Neural crest cell (in vitro differentiated cells): ENCODE measurements around the gene ANKRD62. TPM values are rescaled to one million over a fixed set of nuclear protein-coding genes. Genes with fewer than 3 reads are reported as not detected.
"Not testable (repeated sequence)": the region's sequence is repeated elsewhere in the genome, so short reads cannot be mapped to it uniquely, and the experiment has no call there.

Experiments used
- DNase-seq: peaks from one replicate; pipeline ENCODE4 v3.0.0; 2021; ENCODE audit warnings: low read depth, mixed read lengths, low spot score
- H3K27ac Mint-ChIP-seq: one replicate; pipeline ENCODE4 v1.8.0; 2021; ENCODE audit warnings: mild to moderate bottlenecking, mixed read lengths; ENCODE audit not compliant: unreplicated experiment
- H3K27me3 Mint-ChIP-seq: 2 replicates; pipeline ENCODE4 v1.8.0; 2021; ENCODE audit warnings: low read depth, mild to moderate bottlenecking, mixed read lengths
- H3K36me3 Mint-ChIP-seq: 2 replicates; pipeline ENCODE4 v1.8.0; 2021; ENCODE audit warnings: low read depth, mild to moderate bottlenecking, mixed read lengths
- H3K4me1 Mint-ChIP-seq: 2 replicates; pipeline ENCODE4 v1.8.0; 2021; ENCODE audit warnings: mixed read lengths
- H3K4me3 Mint-ChIP-seq: one replicate; pipeline ENCODE4 v1.8.0; 2021; ENCODE audit warnings: mild to moderate bottlenecking, mixed read lengths
- H3K9me3 Mint-ChIP-seq: 2 replicates; pipeline ENCODE4 v1.8.0; 2021; ENCODE audit warnings: mixed read lengths
- CTCF ChIP-seq: fragments of 200-600 bp; sonication (generic); conservative IDR thresholded peaks from 2 replicates; pipeline ENCODE4 v1.5.0; 2021; ENCODE audit warnings: antibody characterized with exemption, mild to moderate bottlenecking
- total RNA-seq: library from RNA; stranded (reverse); gene quantifications from 2 replicates; pipeline ENCODE4 v1.2.1, GENCODE V29; 2021

Gene ANKRD62
- total RNA-seq, 1 donor from 2014 or later = not detected

GRCh38 chr18:12068950-12069320, 24.7 kb upstream of the ANKRD62 start:
- no peak overlapping the region for H3K4me3 Mint-ChIP-seq
- H3K36me3 Mint-ChIP-seq = no peaks in the 10 kb centered on the region
- DNase-seq = no peak

GRCh38 chr18:12071066-12071465, 22.6 kb upstream of the ANKRD62 start:
- DNase-seq, H3K27ac Mint-ChIP-seq, H3K4me3 Mint-ChIP-seq, H3K4me1 Mint-ChIP-seq, H3K9me3 Mint-ChIP-seq, H3K36me3 Mint-ChIP-seq, H3K27me3 Mint-ChIP-seq: not testable (repeated sequence)

More at GRCh38 chr18:12068950-12069320, 24.7 kb upstream of the ANKRD62 start:
- no peak overlapping the region for H3K27ac Mint-ChIP-seq
- TF ChIP-seq CTCF = no peak
- no peaks in the 10 kb centered on the region for H3K27me3 Mint-ChIP-seq
- no peaks in the 10 kb centered on the region for H3K9me3 Mint-ChIP-seq
- no peaks in the 10 kb centered on the region for H3K4me1 Mint-ChIP-seq

- no peak for DNase-seq
- no peak for TF ChIP-seq CTCF
- H3K27ac Mint-ChIP-seq = no peak overlapping the region
- H3K4me3 Mint-ChIP-seq = no peak overlapping the region
- no peaks in the 10 kb centered on the region for H3K36me3 Mint-ChIP-seq
- H3K9me3 Mint-ChIP-seq = no peaks in the 10 kb centered on the region
- no peaks in the 10 kb centered on the region for H3K27me3 Mint-ChIP-seq
- H3K4me1 Mint-ChIP-seq = peaks cover 4% of the 10 kb centered on the region
Measured at GRCh38 chr18:12072996-12073395, 20.6 kb upstream of the ANKRD62 start.

- no peak for DNase-seq
- Mint-ChIP-seq H3K36me3 (no peaks in the 10 kb centered on the region), H3K4me1 (peaks cover 4% of the 10 kb centered on the region), H3K4me3 (no peak overlapping the region), H3K9me3 (no peaks in the 10 kb centered on the region), H3K27me3 (no peaks in the 10 kb centered on the region), H3K27ac (no peak overlapping the region)
- TF ChIP-seq CTCF = no peak
Measured at GRCh38 chr18:12074736-12075135, 18.9 kb upstream of the ANKRD62 start.

- Mint-ChIP-seq H3K4me3 (peak overlapping the region; percentile 71), H3K36me3 (no peaks in the 10 kb centered on the region), H3K27me3 (no peaks in the 10 kb centered on the region), H3K9me3 (no peaks in the 10 kb centered on the region), H3K27ac (no peak overlapping the region), H3K4me1 (peaks cover 4% of the 10 kb centered on the region)
- no peak for TF ChIP-seq CTCF
- DNase-seq = peak; percentile 36
Measured at GRCh38 chr18:12076424-12077140, 17.1 kb upstream of the ANKRD62 start.

GRCh38 chr18:12077994-12078393, 15.6 kb upstream of the ANKRD62 start:
- H3K27me3 Mint-ChIP-seq = not testable (repeated sequence)

More at GRCh38 chr18:12077994-12078393, 15.6 kb upstream of the ANKRD62 start:
- not testable (repeated sequence) for H3K27ac Mint-ChIP-seq, H3K9me3 Mint-ChIP-seq, DNase-seq, H3K36me3 Mint-ChIP-seq, H3K4me1 Mint-ChIP-seq
- H3K4me3 Mint-ChIP-seq = peak overlapping the region; percentile 31
